Panc1 (cell line): ENCODE measurements around the gene ATXN7L2. TPM values are rescaled to one million over a fixed set of nuclear protein-coding genes. Genes with fewer than 3 reads are reported as not detected.

Experiments used
- ATAC-seq: fragments of 200-7000 bp; cut with Tn5 transposase; 2 replicates; pipeline ENCODE4 v1.9.1; 2020; ENCODE audit warnings: mild to moderate bottlenecking, moderate library complexity
- BruUV-seq: library from RNA; stranded (reverse); fragments of 400-500 nt; replicated peaks from 2 replicates; lab custom pipeline; 2021; lab: Mats Ljungman, UMichigan
- CTCF ChIA-PET: fragments of 300-600 bp; sonication (Branson Sonifier 250); formaldehyde crosslinking; loops from one replicate; lab custom pipeline; 2022; ENCODE audit warnings: antibody characterized with exemption; lab: Charles Lee
- POLR2A ChIA-PET: fragments of 300-600 bp; sonication (Branson Sonifier 250); formaldehyde crosslinking; loops from one replicate; lab custom pipeline; 2022; ENCODE audit warnings: antibody characterized with exemption; lab: Charles Lee
- DNase-seq: peaks from one replicate; pipeline ENCODE4 v3.0.0-alpha.2; 2010; ENCODE audit warnings: low read depth, low spot score
- H3K27ac ChIP-seq: 2 replicates; pipeline ENCODE4 v1.5.1; 2011; ENCODE audit warnings: mild to moderate bottlenecking, low read length, inconsistent platforms
- H3K27me3 ChIP-seq: fragments of 200-500 bp; sonication (Bioruptor generic); 2 replicates; pipeline ENCODE4 v1.6.0; 2014; ENCODE audit warnings: low read length, inconsistent platforms; ENCODE audit not compliant: control insufficient read depth, insufficient read depth
- H3K36me3 ChIP-seq: fragments of 200-500 bp; sonication (Bioruptor generic); 2 replicates; pipeline ENCODE4 v1.5.1; 2014; ENCODE audit warnings: inconsistent platforms, mild to moderate bottlenecking, low read length, moderate library complexity; ENCODE audit not compliant: control insufficient read depth, insufficient read depth
- H3K4me1 ChIP-seq: 2 replicates; pipeline ENCODE4 v1.5.1; 2011; ENCODE audit warnings: inconsistent platforms, mild to moderate bottlenecking, low read length, moderate library complexity; ENCODE audit not compliant: control insufficient read depth, insufficient read depth
- H3K4me3 ChIP-seq, 2 experiments: 2 replicates each; pipeline ENCODE4 v1.5.1; 2011 to 2012; ENCODE audit warnings: low read depth in 2 of 2, low read length in 2 of 2, mild to moderate bottlenecking in 2 of 2, inconsistent platforms in 1 of 2, moderate library complexity in 1 of 2
- H3K9me3 ChIP-seq: fragments of 200-500 bp; sonication (Bioruptor generic); 2 replicates; pipeline ENCODE4 v1.5.1; 2014; ENCODE audit warnings: low read depth, mild to moderate bottlenecking, inconsistent platforms, low read length, moderate library complexity; ENCODE audit not compliant: control insufficient read depth, insufficient read depth
- CTCF ChIP-seq: fragments of 450-650 bp; IDR thresholded peaks from 2 replicates; pipeline ENCODE4 v1.5.1; 2017; ENCODE audit warnings: mild to moderate bottlenecking
- POLR2AphosphoS5 ChIP-seq: IDR thresholded peaks from 2 replicates; pipeline ENCODE4 v1.6.1; 2012; ENCODE audit warnings: mild to moderate bottlenecking, low read depth, low read length, moderate library complexity
- REST ChIP-seq, 2 experiments: IDR thresholded peaks; 2 replicates each; pipeline ENCODE4 v1.6.1; 2011 to 2012; ENCODE audit warnings: low read depth in 2 of 2, control low read depth in 1 of 2, low read length in 1 of 2, mild to moderate bottlenecking in 1 of 2, moderate library complexity in 1 of 2; ENCODE audit not compliant: insufficient read depth in 1 of 2
- SIN3A ChIP-seq: IDR thresholded peaks from 2 replicates; pipeline ENCODE4 v1.6.1; 2012; ENCODE audit warnings: low read depth, mild to moderate bottlenecking, low read length, moderate library complexity, borderline replicate concordance; ENCODE audit not compliant: insufficient read depth
- TCF7L2 ChIP-seq: IDR thresholded peaks from 2 replicates; pipeline ENCODE4 v1.6.1; 2011; ENCODE audit warnings: mild to moderate bottlenecking, low read depth, low read length, inconsistent platforms
- in situ Hi-C: cut with HindIII; loops from 2 replicates; pipeline ENCODE4 v1.10.0; 2016; ENCODE audit warnings: low sequenced_read_pairs, low pct_unique_long_range_greater_than_20kb
- intact Hi-C: fragments of 100-400 bp; cut with micrococcal nuclease; formaldehyde crosslinking; loops from one replicate; pipeline ENCODE4 v1.10.0; 2022; ENCODE audit not compliant: unreplicated experiment
- total RNA-seq: library from RNA; stranded (reverse); gene quantifications from one replicate; pipeline ENCODE4 v1.2.1, GENCODE V29; 2021; ENCODE audit not compliant: unreplicated experiment

ATXN7L2 gene
- total RNA-seq, 1 experiment from 2014 or later, result 4.9 TPM

GRCh38 chr1:109479901-109480300 is 3.8 kb upstream of the ATXN7L2 start:
- no peaks in the 10 kb centered on the region for H3K27me3 ChIP-seq
- no peak overlapping the region for H3K4me3 ChIP-seq
- intact Hi-C loops (no loop called here), in situ Hi-C loops (no loop called here)
- TF ChIP-seq POLR2AphosphoS5, result no peak
- no peak for TF ChIP-seq REST (IDR thresholded peaks at IDR 0.05; ENCODE audit: insufficient read depth in 1 of 2, low read depth in 2 of 2, low read length in 1 of 2)
- TF ChIP-seq CTCF, result no peak
- TF ChIP-seq TCF7L2, result no peak
- TF ChIP-seq SIN3A, result no peak
- CTCF ChIA-PET, result no interaction called here
- no peaks in the 10 kb centered on the region for H3K36me3 ChIP-seq
- DNase-seq (no peak), ATAC-seq (no peak)
- BruUV-seq, result no TSS peak
- H3K27ac ChIP-seq, result no peak overlapping the region
- H3K4me1 ChIP-seq, result peaks cover 2% of the 10 kb centered on the region; the same call in 1 of the 2 replicates
- POLR2A ChIA-PET, result no interaction called here
- no peaks in the 10 kb centered on the region for H3K9me3 ChIP-seq

GRCh38 chr1:109481646-109482045 is 2.1 kb upstream of the ATXN7L2 start:
- ATAC-seq (no peak), DNase-seq (no peak)
- Histone ChIP-seq H3K27ac (no peak overlapping the region), H3K4me3 (no peak overlapping the region), H3K4me1 (peaks cover 3% of the 10 kb centered on the region; the same call in 1 of the 2 replicates), H3K36me3 (no peaks in the 10 kb centered on the region), H3K9me3 (no peaks in the 10 kb centered on the region), H3K27me3 (no peaks in the 10 kb centered on the region)
- CTCF ChIA-PET, result no interaction called here
- in situ Hi-C loops (no loop called here), intact Hi-C loops (no loop called here)
- POLR2A ChIA-PET, result no interaction called here
- no peak for TF ChIP-seq TCF7L2
- TF ChIP-seq CTCF, result no peak
- TF ChIP-seq REST (IDR thresholded peaks at IDR 0.05; ENCODE audit: insufficient read depth in 1 of 2, low read depth in 2 of 2, low read length in 1 of 2), result no peak
- TF ChIP-seq SIN3A, result no peak
- TF ChIP-seq POLR2AphosphoS5, result no peak
- no TSS peak for BruUV-seq
